Tibial artery (tissue), 4 donors: ENCODE data around the gene PTGIR.
A peak's percentile ranks its signal among the peaks of the same experiment; 100 is the strongest.

ENCODE experiments used
- DNase-seq, 2 donors: peaks; one replicate each; pipeline ENCODE4 v3.0.0-alpha.2; 2019
- H3K27ac ChIP-seq, 2 donors: fragments of 200-600 bp; sonication (generic) in 1 of 2; 1 replicate in 1 of 2; 2 replicates in 1 of 2; pipeline ENCODE4 v1.5.1; 2018 to 2019; ENCODE audit warnings: mild to moderate bottlenecking in 1 of 2
- H3K27me3 ChIP-seq, 2 donors: fragments of 200-600 bp; sonication (generic) in 1 of 2; one replicate each; pipeline versions ENCODE4 v1.5.1 to v1.6.0; 2016 to 2019
- H3K36me3 ChIP-seq, 3 donors: fragments of 200-600 bp; sonication (generic) in 2 of 3; one replicate each; pipeline ENCODE4 v1.5.1; 2016 to 2019; ENCODE audit warnings: mild to moderate bottlenecking in 2 of 3
- H3K4me1 ChIP-seq, 4 donors: fragments of 200-600 bp; sonication (generic) in 2 of 4; 1 replicate in 3 of 4; 2 replicates in 1 of 4; pipeline ENCODE4 v1.5.1; 2016 to 2019
- H3K4me3 ChIP-seq, 2 donors: fragments of 200-600 bp; sonication (generic) in 1 of 2; 1 replicate in 1 of 2; 2 replicates in 1 of 2; pipeline ENCODE4 v1.5.1; 2018 to 2019; ENCODE audit warnings: mild to moderate bottlenecking in 2 of 2
- H3K9me3 ChIP-seq, 3 donors: fragments of 200-600 bp; sonication (generic) in 1 of 3; one replicate each; pipeline ENCODE4 v1.5.1; 2016 to 2019
- CTCF ChIP-seq, 2 experiments: fragments of 200-600 bp in 1 of 2; fragments of 450-650 bp in 1 of 2; IDR thresholded peaks; one replicate each; pipeline ENCODE4 v1.5.1; 2017 to 2019; ENCODE audit warnings: antibody characterized with exemption in 2 of 2, mild to moderate bottlenecking in 1 of 2, moderate library complexity in 1 of 2
- intact Hi-C: fragments of 100-400 bp; cut with DNase I; formaldehyde crosslinking; loops from one replicate; pipeline ENCODE4 v1.15.0; 2023; ENCODE audit warnings: low total_unique reads

The PTGIR gene

GRCh38 chr19:46600384-46601317, 24.2 kb downstream of the PTGIR start:
- Histone ChIP-seq H3K9me3 (peaks cover 0 to 2% (median 0%) of the 10 kb centered on the region in 3 donors), H3K27ac (peak overlapping the region; percentile 99 to 100), H3K4me1 (peaks cover 0 to 45% (median 35%) of the 10 kb centered on the region in 4 donors), H3K36me3 (peaks cover 0 to 1% (median 0%) of the 10 kb centered on the region in 3 donors), H3K4me3 (peak overlapping the region; percentile 99 to 100), H3K27me3 (no peaks in the 10 kb centered on the region)
- intact Hi-C loops, result no loop called here
- TF ChIP-seq CTCF (IDR thresholded peaks at IDR 0.05), result peak in 1 of 2 experiments; percentile 20
- DNase-seq, result peak; percentile 97 to 99

- Histone ChIP-seq H3K9me3 (peaks cover 0 to 2% (median 0%) of the 10 kb centered on the region in 3 donors), H3K27me3 (no peaks in the 10 kb centered on the region), H3K27ac (peak overlapping the region; percentile 99 to 100), H3K36me3 (no peaks in the 10 kb centered on the region), H3K4me3 (peak overlapping the region; percentile 99 to 100), H3K4me1 (peaks cover 0 to 37% (median 27%) of the 10 kb centered on the region in 4 donors)
- no peak for DNase-seq
- intact Hi-C loops, result no loop called here
- no peak for TF ChIP-seq CTCF (IDR thresholded peaks at IDR 0.05)
Measured at GRCh38 chr19:46599716-46600373, 25.0 kb downstream of the PTGIR start.

GRCh38 chr19:46598372-46598917, 26.4 kb downstream of the PTGIR start:
- H3K27me3 ChIP-seq, result no peaks in the 10 kb centered on the region
- no peak for DNase-seq
- no peaks in the 10 kb centered on the region for H3K36me3 ChIP-seq
- peaks cover 0 to 2% (median 0%) of the 10 kb centered on the region in 3 donors for H3K9me3 ChIP-seq
- no peak overlapping the region for H3K27ac ChIP-seq
- no peak for TF ChIP-seq CTCF (IDR thresholded peaks at IDR 0.05)
- no peak overlapping the region for H3K4me3 ChIP-seq
- intact Hi-C loops, result no loop called here
- H3K4me1 ChIP-seq, result peaks cover 0 to 23% (median 13%) of the 10 kb centered on the region in 4 donors

- H3K27me3 ChIP-seq, result no peaks in the 10 kb centered on the region
- intact Hi-C loops, result no loop called here
- no peak overlapping the region for H3K4me3 ChIP-seq
- peaks cover 0 to 2% (median 0%) of the 10 kb centered on the region in 3 donors for H3K9me3 ChIP-seq
- H3K36me3 ChIP-seq, result no peaks in the 10 kb centered on the region
- no peak for DNase-seq
- peaks cover 0 to 6% (median 6%) of the 10 kb centered on the region in 4 donors for H3K4me1 ChIP-seq
- no peak for TF ChIP-seq CTCF (IDR thresholded peaks at IDR 0.05)
- no peak overlapping the region for H3K27ac ChIP-seq
Measured at GRCh38 chr19:46596008-46596407, 28.9 kb downstream of the PTGIR start.

- Histone ChIP-seq H3K36me3 (no peaks in the 10 kb centered on the region), H3K27me3 (no peaks in the 10 kb centered on the region), H3K4me3 (no peak overlapping the region), H3K27ac (no peak overlapping the region), H3K9me3 (no peaks in the 10 kb centered on the region), H3K4me1 (no peaks in the 10 kb centered on the region)
- DNase-seq, result no peak
- intact Hi-C loops, result no loop called here
- no peak for TF ChIP-seq CTCF (IDR thresholded peaks at IDR 0.05)
Measured at GRCh38 chr19:46591870-46592269, 33.0 kb downstream of the PTGIR start.
